Activated CD4-positive, alpha-beta T cell treated with anti-CD3 and anti-CD28 coated beads for 36 hours (primary cell): Measurements from ENCODE around the gene TNF. TPM values are rescaled to one million over a fixed set of nuclear protein-coding genes. Genes with fewer than 3 reads are reported as not detected.

Source experiments
- ATAC-seq: fragments of 200-7000 bp; cut with Tn5 transposase; one replicate; pipeline ENCODE4 v1.10.0; 2021; ENCODE audit warnings: mild to moderate bottlenecking, moderate library complexity
- CTCF ChIA-PET: fragments of 350-600 bp; sonication (Branson Sonifier 250); formaldehyde crosslinking; loops from one replicate; lab custom pipeline; 2021; ENCODE audit warnings: antibody characterized with exemption; lab: Charles Lee
- POLR2A ChIA-PET: fragments of 350-600 bp; sonication (Branson Sonifier 250); formaldehyde crosslinking; loops from one replicate; lab custom pipeline; 2021; ENCODE audit warnings: antibody characterized with exemption, inconsistent platforms; lab: Charles Lee
- DNase-seq: peaks from one replicate; pipeline ENCODE4 v3.0.0-alpha.2; 2020
- H3K27ac Mint-ChIP-seq: one replicate; pipeline ENCODE4 v1.8.0; 2021; ENCODE audit warnings: mixed read lengths
- H3K27me3 Mint-ChIP-seq: one replicate; pipeline ENCODE4 v1.8.0; 2021; ENCODE audit warnings: mixed read lengths
- H3K36me3 Mint-ChIP-seq: one replicate; pipeline ENCODE4 v1.8.0; 2021; ENCODE audit warnings: low read depth, mixed read lengths
- H3K4me1 Mint-ChIP-seq: one replicate; pipeline ENCODE4 v1.8.0; 2021; ENCODE audit warnings: mixed read lengths
- H3K4me3 Mint-ChIP-seq: one replicate; pipeline ENCODE4 v1.8.0; 2021; ENCODE audit warnings: mild to moderate bottlenecking, moderate library complexity, mixed read lengths
- H3K9me3 Mint-ChIP-seq: one replicate; pipeline ENCODE4 v1.8.0; 2021; ENCODE audit warnings: low read depth, mixed read lengths
- intact Hi-C, 2 experiments: fragments of 100-400 bp; cut with DNase I in 1 of 2; cut with micrococcal nuclease in 1 of 2; formaldehyde crosslinking; loops; one replicate each; pipeline versions ENCODE4 v1.14.2 to v1.15.1; 2022 to 2024; cut with DNase I, micrococcal nuclease
- total RNA-seq, 2 experiments: library from RNA; stranded (reverse); gene quantifications; one replicate each; pipeline ENCODE4 v1.2.3, GENCODE V29; 2021

Gene TNF
- total RNA-seq, 2 experiments from 2014 or later, result 82.3 to 93.3 TPM

DNA sequence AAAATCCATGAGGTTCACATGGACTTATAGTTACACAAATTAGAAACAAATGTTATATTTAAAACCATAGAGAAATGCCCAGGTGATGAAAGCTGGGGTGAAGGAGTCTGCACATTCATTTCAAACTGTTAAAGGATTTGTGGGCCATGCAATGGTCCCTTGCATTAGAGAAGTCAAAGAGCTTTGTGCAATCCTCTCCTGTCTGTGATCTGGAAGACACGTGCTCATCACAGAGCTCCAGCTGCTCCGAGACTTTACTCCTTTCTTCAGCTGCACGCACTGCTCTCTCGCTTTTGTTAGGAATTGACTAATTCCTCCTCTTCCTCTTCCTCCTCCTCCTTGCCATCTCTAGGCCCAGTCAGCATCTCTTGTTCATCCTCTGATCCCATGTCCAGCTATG is 35.6 kb downstream of the TNF start:
- ChIA-PET CTCF (interaction anchor here (0.6 to 21.6 kb wide), 7 partner anchors 13 to 167 kb away, joined by 3 to 658 read pairs (median 6); partner anchors contain the start of genes ATP6V1G2, DDX39B, LST1 and NFKBIL1), POLR2A (interaction anchor here (0.5 to 0.6 kb wide), 2 partner anchors 9 to 83 kb away, joined by 3 read pairs; no protein-coding TSS in a partner anchor)
- DNase-seq (no peak), ATAC-seq (no peak)
- peaks cover 15% of the 10 kb centered on the region for H3K4me1 Mint-ChIP-seq
- no peaks in the 10 kb centered on the region for H3K27me3 Mint-ChIP-seq
- H3K27ac Mint-ChIP-seq, result no peak overlapping the region
- H3K4me3 Mint-ChIP-seq, result no peak overlapping the region
- intact Hi-C loops, result no loop called here
- no peaks in the 10 kb centered on the region for H3K36me3 Mint-ChIP-seq
- H3K9me3 Mint-ChIP-seq, result no peaks in the 10 kb centered on the region

DNA sequence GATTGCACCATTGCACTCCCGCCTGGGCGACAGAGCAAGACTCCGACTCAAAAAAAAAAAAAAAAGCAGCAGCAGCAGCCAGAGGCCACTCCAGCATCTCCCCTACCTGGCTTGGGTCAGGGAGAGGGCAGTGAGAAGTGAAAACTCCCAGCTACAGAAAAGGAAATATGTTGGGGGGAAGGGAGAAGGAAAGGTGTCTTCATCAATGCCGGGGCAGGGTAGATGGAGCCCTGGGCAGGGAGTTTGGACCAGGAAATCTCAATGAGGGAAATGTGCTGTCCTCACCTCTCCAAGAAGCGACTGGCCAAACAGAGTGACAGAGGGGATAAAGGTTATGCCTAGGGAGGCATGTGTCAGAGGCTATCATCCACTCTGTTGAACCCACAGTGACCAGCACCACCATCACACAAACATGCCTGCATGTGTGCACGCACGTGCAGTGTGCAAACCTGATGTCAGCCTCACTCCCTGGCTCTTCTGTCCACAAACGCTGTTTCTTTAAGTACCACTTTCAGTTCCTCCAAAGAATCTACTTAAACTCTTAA is 38.8 kb downstream of the TNF start:
- H3K4me1 Mint-ChIP-seq, result peaks cover 33% of the 10 kb centered on the region
- no peak overlapping the region for H3K4me3 Mint-ChIP-seq
- H3K9me3 Mint-ChIP-seq, result no peaks in the 10 kb centered on the region
- DNase-seq (no peak), ATAC-seq (no peak)
- no peaks in the 10 kb centered on the region for H3K27me3 Mint-ChIP-seq
- intact Hi-C loops, result no loop called here
- POLR2A ChIA-PET, result no interaction called here
- H3K36me3 Mint-ChIP-seq, result peaks cover 4% of the 10 kb centered on the region
- no peak overlapping the region for H3K27ac Mint-ChIP-seq
- CTCF ChIA-PET, result interaction anchor here (0.6 to 4.4 kb wide), 2 partner anchors 16 to 55 kb away, joined by 3 to 22 read pairs; no protein-coding TSS in a partner anchor

DNA sequence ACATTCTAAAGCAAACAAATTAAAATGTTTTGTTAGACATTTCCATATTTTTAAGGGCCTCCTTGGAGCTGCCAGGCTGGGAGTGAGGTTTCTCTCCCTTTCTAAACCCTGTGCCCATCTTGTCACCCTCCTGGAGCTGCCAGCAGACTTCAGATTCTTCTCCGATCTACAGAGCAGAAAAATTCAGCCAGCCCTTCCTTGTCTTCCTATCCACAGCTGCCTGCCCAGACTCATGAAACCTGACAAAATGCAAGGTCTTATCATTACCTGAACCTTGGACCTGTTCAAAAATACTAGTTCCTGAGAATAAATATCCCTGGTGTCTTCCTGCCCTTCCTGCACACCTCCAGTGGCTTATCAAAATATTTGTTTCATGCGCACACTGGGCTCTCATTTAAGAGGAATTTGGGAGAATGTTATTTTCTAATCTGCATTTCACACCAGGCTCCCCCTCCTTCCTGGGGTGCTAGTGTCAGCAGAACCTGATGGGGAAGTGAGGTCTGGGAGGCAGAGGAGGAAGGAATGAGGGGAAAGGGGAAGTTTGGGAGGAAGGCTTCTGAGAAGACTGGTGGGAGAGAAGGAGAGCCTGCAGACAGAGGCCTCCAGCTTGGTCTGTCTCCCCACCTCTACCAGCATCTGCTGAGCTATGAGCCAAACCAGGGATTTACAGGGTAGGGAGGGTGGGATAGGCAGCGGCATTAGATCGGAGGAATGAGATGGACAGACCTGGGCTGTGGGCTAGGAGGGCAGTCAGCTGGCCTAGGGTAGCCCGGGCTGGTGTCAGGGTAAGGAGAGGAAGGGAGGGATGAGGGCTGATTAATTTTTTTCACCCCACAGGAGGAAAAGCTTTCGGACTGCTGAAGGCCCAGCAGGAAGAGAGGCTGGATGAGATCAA is 39.6 kb downstream of the TNF start, which contains the start of gene AIF1:
Gene AIF1, plus strand, starts transcription at position 551 of the 895 bp plus-strand sequence. Its CDS starts 96 bp downstream, at position 647.
- intact Hi-C loops, result no loop called here
- ChIA-PET POLR2A (interaction anchor here (1.1 kb wide), 1 partner anchor 37 kb away, joined by 3 read pairs; the partner anchor contains the start of gene BAG6), CTCF (interaction anchor here (0.6 to 4.4 kb wide), 4 partner anchors 16 to 69 kb away, joined by 3 to 22 read pairs (median 4); partner anchors contain the start of gene ATP6V1G2)
- DNase-seq, result no peak
- no peaks in the 10 kb centered on the region for H3K27me3 Mint-ChIP-seq
- H3K4me1 Mint-ChIP-seq, result peaks cover 39% of the 10 kb centered on the region
- no peaks in the 10 kb centered on the region for H3K9me3 Mint-ChIP-seq
- H3K36me3 Mint-ChIP-seq, result peaks cover 11% of the 10 kb centered on the region
- ATAC-seq, result no peak
- peak within 1 kb of the TSS; percentile 75 for H3K4me3 Mint-ChIP-seq
- peak within 1 kb of the TSS; percentile 86 for H3K27ac Mint-ChIP-seq

DNA sequence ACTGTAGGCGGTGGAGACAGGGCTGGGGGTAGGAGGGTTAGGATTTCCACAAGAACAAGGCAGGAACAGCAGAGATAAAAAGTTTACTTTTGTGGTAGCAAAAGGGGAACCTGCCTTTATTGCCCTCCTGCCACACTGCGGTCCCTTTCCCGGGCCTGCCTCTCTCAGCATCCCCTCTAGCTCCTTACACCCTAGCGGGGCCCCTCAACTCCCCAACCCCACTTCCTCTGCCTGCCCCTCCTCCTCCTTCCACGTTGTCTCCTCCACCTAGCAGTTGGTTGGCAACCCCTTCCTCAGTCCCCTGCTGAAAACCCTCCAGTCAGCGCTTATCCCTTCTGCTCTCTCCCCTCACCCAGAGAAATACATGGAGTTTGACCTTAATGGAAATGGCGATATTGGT is 40.4 kb downstream of the TNF start:
- no peaks in the 10 kb centered on the region for H3K27me3 Mint-ChIP-seq
- peaks cover 11% of the 10 kb centered on the region for H3K36me3 Mint-ChIP-seq
- ChIA-PET CTCF (interaction anchor here (0.8 to 4.4 kb wide), 4 partner anchors 17 to 70 kb away, joined by 3 to 22 read pairs (median 6); partner anchors contain the start of gene ATP6V1G2), POLR2A (interaction anchor here (1.1 kb wide), 1 partner anchor 37 kb away, joined by 3 read pairs; the partner anchor contains the start of gene BAG6)
- DNase-seq, result peak; percentile 56
- intact Hi-C loops, result no loop called here
- H3K27ac Mint-ChIP-seq, result peak overlapping the region; percentile 86
- H3K4me1 Mint-ChIP-seq, result peaks cover 39% of the 10 kb centered on the region
- H3K9me3 Mint-ChIP-seq, result no peaks in the 10 kb centered on the region
- ATAC-seq, result no peak
- H3K4me3 Mint-ChIP-seq, result peak overlapping the region; percentile 75

DNA sequence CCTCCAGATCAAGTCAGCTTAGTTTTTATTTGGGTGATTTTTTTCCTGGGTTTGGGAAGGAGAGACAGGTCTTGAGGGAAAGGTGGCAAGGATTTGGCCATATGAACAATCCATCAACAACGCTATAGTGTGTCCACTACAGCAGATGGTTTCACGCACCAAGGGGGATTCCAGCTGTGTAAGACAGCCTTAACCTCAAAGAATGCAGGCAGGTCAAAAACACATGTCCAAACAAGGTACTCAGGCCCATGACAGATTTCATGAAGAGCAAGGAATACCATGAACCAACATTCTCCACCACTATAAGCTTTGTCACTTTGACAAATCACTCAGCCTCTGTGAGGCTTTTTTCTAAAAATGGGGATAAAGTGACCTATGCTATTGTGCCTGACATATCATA is 41.6 kb downstream of the TNF start:
- Mint-ChIP-seq H3K4me3 (peak overlapping the region; percentile 75), H3K27me3 (no peaks in the 10 kb centered on the region), H3K9me3 (no peaks in the 10 kb centered on the region), H3K36me3 (peaks cover 20% of the 10 kb centered on the region), H3K4me1 (peaks cover 46% of the 10 kb centered on the region), H3K27ac (peak overlapping the region; percentile 86)
- ChIA-PET POLR2A (interaction anchor here (0.6 kb wide), 2 partner anchors 12 to 179 kb away, joined by 3 to 7 read pairs; partner anchors contain the start of gene VARS1), CTCF (interaction anchor here (0.5 to 4.4 kb wide), 7 partner anchors 18 to 306 kb away, joined by 3 to 22 read pairs (median 4); partner anchors contain the start of genes NFKBIL1 and TNF)
- DNase-seq (no peak), ATAC-seq (no peak)
- intact Hi-C loops, result no loop called here

DNA sequence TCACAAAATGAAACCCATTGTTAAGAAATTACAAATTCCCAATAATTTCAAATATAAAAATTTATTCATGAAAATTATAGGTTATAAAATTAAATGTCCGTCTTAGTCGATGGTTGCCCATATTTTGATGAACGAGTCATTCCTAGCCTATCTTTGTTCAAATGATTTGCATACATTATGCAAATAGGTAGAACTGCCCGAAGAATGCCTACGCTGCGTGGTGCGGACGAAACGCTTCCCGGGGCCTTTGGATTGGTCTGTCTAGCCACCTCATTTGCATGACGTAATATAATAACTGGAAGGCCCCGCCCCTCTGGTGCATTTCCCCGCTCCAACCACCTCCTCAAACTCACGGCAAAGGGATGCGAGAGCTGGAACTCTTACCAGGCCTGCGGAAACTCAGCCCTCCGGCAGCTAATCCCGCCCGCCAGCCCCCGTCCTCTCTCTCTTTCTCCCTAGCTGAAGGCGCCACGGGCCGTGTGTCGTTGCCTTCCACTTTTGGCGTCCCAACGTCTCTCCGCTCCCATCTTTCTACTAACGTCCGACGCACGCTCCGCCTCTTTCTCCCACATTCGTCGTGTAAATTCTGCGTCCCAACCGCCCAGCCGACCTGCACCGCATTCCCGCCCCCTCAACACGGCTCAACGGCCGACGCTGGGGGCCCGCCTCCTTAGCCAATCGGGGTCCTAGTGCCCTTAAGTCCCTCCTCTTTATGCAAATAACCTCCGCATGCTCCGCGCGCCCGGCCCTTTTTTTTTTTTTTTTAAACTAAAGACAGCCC is 44.6 kb downstream of the TNF start:
- H3K9me3 Mint-ChIP-seq, result no peaks in the 10 kb centered on the region
- ATAC-seq (peak; percentile 82), DNase-seq (peak; percentile 98)
- no peaks in the 10 kb centered on the region for H3K27me3 Mint-ChIP-seq
- intact Hi-C loops, result loop anchor here (1.0 to 2.0 kb wide), 22 partner anchors 32 to 1235 kb away; partner anchors contain the start of genes BAG6 (in 2 of the 2), NFKBIL1 (in 2 of the 2), ABHD16A (in 1 of the 2) and ATP6V1G2 (in 1 of the 2)
- peaks cover 47% of the 10 kb centered on the region for H3K36me3 Mint-ChIP-seq
- peaks cover 52% of the 10 kb centered on the region for H3K4me1 Mint-ChIP-seq
- peak overlapping the region; percentile 97 for H3K27ac Mint-ChIP-seq
- ChIA-PET CTCF (interaction anchor here (0.6 to 1.0 kb wide), 5 partner anchors 22 to 128 kb away, joined by 3 to 9 read pairs (median 3); partner anchors contain the start of gene ATP6V1G2), POLR2A (interaction anchor here (0.6 to 1.4 kb wide), 9 partner anchors 9 to 243 kb away, joined by 3 to 6 read pairs (median 3); partner anchors contain the start of genes DDX39B, GPANK1, HSPA1B and NEU1)
- peak overlapping the region; percentile 95 for H3K4me3 Mint-ChIP-seq

DNA sequence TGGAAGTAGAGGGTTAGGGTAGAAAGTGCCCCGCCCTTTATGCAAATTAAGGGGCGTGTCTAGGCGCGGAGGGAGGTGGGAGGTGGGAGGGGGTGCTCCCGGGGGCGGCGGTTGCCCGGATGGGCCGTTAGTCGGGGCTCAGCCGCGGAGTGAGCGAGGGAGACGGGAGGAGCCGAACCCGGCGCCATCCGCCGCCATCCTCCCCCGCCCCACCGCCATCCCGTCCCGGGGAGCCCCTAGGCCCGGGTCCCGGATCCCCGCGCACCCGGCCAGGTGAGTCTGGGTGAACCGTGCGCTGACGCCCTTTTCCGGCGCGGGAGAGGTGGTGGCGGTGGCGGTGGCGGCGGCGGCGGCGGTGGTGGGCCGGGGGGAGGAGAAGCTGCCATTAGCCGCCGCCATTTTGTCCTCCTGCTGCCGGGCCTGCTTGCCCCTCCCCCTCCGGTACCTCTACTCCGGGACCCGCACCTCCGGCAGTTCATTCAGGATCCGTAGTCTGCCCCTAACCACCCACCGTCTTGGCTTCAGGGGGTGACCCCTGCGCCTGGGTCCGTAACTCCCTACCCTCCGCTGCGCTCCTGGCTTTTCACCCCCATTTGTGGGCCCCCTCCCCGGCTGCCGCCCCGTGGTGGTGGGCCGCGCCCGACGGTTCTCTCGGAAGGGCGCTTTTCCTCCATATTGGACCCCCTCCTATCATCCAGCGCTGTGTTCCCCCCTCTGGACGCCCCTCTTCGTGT is 45.4 kb downstream of the TNF start, which contains the start of gene PRRC2A:
Gene PRRC2A, plus strand, starts transcription at position 130 of the 734 bp plus-strand sequence. CDS start 2,075 bp downstream, outside the sequence.
- POLR2A ChIA-PET, result interaction anchor here (0.7 to 2.8 kb wide), 9 partner anchors 18 to 242 kb away, joined by 3 to 11 read pairs (median 4); partner anchors contain the start of genes BAG6, DDX39B, GPANK1 and HSPA1B
- peak within 1 kb of the TSS; percentile 95 for H3K4me3 Mint-ChIP-seq
- no peaks in the 10 kb centered on the region for H3K9me3 Mint-ChIP-seq
- intact Hi-C loops, result loop anchor here (1.0 to 2.0 kb wide), 22 partner anchors 32 to 1234 kb away; partner anchors contain the start of genes BAG6 (in 2 of the 2), NFKBIL1 (in 2 of the 2), ABHD16A (in 1 of the 2) and ATP6V1G2 (in 1 of the 2)
- peak within 1 kb of the TSS; percentile 99 for H3K27ac Mint-ChIP-seq
- H3K27me3 Mint-ChIP-seq, result no peaks in the 10 kb centered on the region
- H3K36me3 Mint-ChIP-seq, result peaks cover 54% of the 10 kb centered on the region
- peak; percentile 98 for DNase-seq
- ATAC-seq, result peak; percentile 28
- H3K4me1 Mint-ChIP-seq, result peaks cover 44% of the 10 kb centered on the region
- CTCF ChIA-PET, result interaction anchor here (0.6 to 1.4 kb wide), 7 partner anchors 22 to 128 kb away, joined by 3 to 9 read pairs (median 3); partner anchors contain the start of genes ATP6V1G2 and DDX39B

DNA sequence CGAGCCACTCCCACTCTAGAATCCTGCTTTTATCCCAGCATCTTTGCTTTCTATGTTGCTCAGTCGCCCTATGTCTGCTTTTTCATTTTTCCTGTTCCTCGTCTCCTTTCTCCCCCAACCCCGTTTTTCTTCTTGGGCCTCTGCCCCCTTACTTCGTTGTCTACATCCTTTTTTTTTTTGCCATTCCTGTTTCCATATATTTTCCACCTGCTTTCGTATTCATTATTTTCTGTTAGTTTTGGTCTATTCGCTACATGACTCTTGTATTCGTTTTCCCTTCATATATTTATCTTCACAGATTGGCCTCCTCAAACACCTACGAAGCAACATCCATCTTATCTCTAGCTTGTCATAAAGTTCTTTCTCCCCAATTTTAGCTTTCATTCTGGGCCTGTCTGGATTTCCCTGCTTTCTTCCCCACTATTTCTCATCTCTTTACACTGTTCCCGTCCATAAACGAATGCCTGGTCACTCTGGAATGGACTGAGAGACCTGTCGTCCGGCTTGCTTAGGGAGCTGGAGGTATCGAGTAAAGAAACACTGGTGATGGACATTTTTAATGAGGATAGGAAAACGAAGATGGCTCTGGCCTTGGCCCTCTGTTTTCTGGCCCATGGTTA is 46.1 kb downstream of the TNF start:
- no peaks in the 10 kb centered on the region for H3K9me3 Mint-ChIP-seq
- no peak for DNase-seq
- CTCF ChIA-PET, result interaction anchor here (0.7 to 1.8 kb wide), 5 partner anchors 17 to 189 kb away, joined by 3 to 8 read pairs (median 3); partner anchors contain the start of gene DDX39B
- peak overlapping the region; percentile 95 for H3K4me3 Mint-ChIP-seq
- no peak for ATAC-seq
- peak overlapping the region; percentile 99 for H3K27ac Mint-ChIP-seq
- POLR2A ChIA-PET, result interaction anchor here (0.5 to 2.8 kb wide), 6 partner anchors 17 to 212 kb away, joined by 3 to 11 read pairs (median 4); partner anchors contain the start of genes BAG6 and GPANK1
- intact Hi-C loops, result loop anchor here (2.0 kb wide), 7 partner anchors 39 to 1233 kb away; partner anchors contain the start of genes ATP6V1G2 (in 1 of the 2), C6orf47 (in 1 of the 2), MRPS18B (in 1 of the 2) and NFKBIL1 (in 1 of the 2)
- peaks cover 37% of the 10 kb centered on the region for H3K4me1 Mint-ChIP-seq
- H3K36me3 Mint-ChIP-seq, result peaks cover 61% of the 10 kb centered on the region
- no peaks in the 10 kb centered on the region for H3K27me3 Mint-ChIP-seq
